Measurements from ENCODE around the gene MRPL17. TPM values are rescaled to one million over a fixed set of nuclear protein-coding genes. Genes with fewer than 3 reads are reported as not detected.

Gene MRPL17
- total RNA-seq, 1 experiment from 2014 or later: 75.0 TPM

GRCh38 chr11:6657346-6657745, 25.8 kb downstream of the MRPL17 start (continued):
- no peak for TF ChIP-seq CTCF (IDR thresholded peaks at IDR 0.05 in 2 of 3, conservative IDR thresholded peaks at IDR 0.05 in 1 of 3; ENCODE audit: borderline replicate concordance in 1 of 3, insufficient read depth in 1 of 3, low read depth in 2 of 3, low read length in 2 of 3)
- TF ChIP-seq SRF (IDR thresholded peaks at IDR 0.05; ENCODE audit: low read depth): no peak

- H3K27me3 ChIP-seq (ENCODE audit: insufficient read depth, low read length): peaks cover 6% of the 10 kb centered on the region; the same call in 1 of the 2 replicates
Observed at GRCh38 chr11:6656936-6657335, 26.2 kb downstream of the MRPL17 start.

GRCh38 chr11:6656584-6656915, 26.6 kb downstream of the MRPL17 start:
- no peaks in the 10 kb centered on the region for H3K9me2 ChIP-seq (ENCODE audit: insufficient read depth)

More at GRCh38 chr11:6656936-6657335, 26.2 kb downstream of the MRPL17 start:
- Histone ChIP-seq H4K20me1 (ENCODE audit: insufficient read depth) (no peaks in the 10 kb centered on the region), H3K4me3 (replicated peaks in 1 of 2; ENCODE audit: low read depth in 1 of 2, low read length in 2 of 2) (no peak overlapping the region), H3K36me3 (ENCODE audit: control insufficient read depth in 1 of 2, insufficient read depth in 2 of 2, low read length in 2 of 2) (no peaks in the 10 kb centered on the region), H3K4me1 (ENCODE audit: control insufficient read depth in 1 of 2, insufficient read depth in 2 of 2, low read length in 2 of 2) (no peaks in the 10 kb centered on the region), H3K9me2 (ENCODE audit: insufficient read depth) (no peaks in the 10 kb centered on the region), H3K79me2 (ENCODE audit: insufficient read depth, low read length) (no peaks in the 10 kb centered on the region), H3K27ac (ENCODE audit: low read depth, low read length) (no peak overlapping the region), H3K4me2 (ENCODE audit: low read length) (no peak overlapping the region), H2AFZ (ENCODE audit: low read depth, low read length, poor library complexity, severe bottlenecking) (no peak overlapping the region), H3K9ac (ENCODE audit: low read length) (no peak overlapping the region), H3K9me3 (ENCODE audit: control insufficient read depth in 1 of 2, insufficient read depth in 1 of 2, low read depth in 1 of 2, low read length in 2 of 2) (no peaks in the 10 kb centered on the region)
- ATAC-seq: no peak
- no peak for TF ChIP-seq YY1 (IDR thresholded peaks at IDR 0.05; ENCODE audit: extremely low read depth, insufficient replicate concordance, low read depth, low read length)
- TF ChIP-seq CEBPB (IDR thresholded peaks at IDR 0.05; ENCODE audit: low read depth): no peak
- BruUV-seq (replicated peaks): no TSS peak
- ChIA-PET CTCF (interaction anchor here (0.9 to 1.5 kb wide), 3 partner anchors 11 to 293 kb away, joined by 3 to 5 read pairs (median 3); no protein-coding TSS in a partner anchor), RAD21 (ENCODE audit: low non-redundant PET in 1 of 2, low total read pairs in 2 of 2, uncharacterized antibody in 2 of 2, unreplicated experiment in 2 of 2) (no interaction called here), POLR2A (interaction anchor here (1.0 kb wide), 1 partner anchor 26 kb away, joined by 3 read pairs; the partner anchor contains the start of gene MRPL17)
- intact Hi-C loops (cut with micrococcal nuclease): no loop called here
- no peak for DNase-seq (ENCODE audit: low read depth, low spot score)

More at GRCh38 chr11:6656584-6656915, 26.6 kb downstream of the MRPL17 start:
- Histone ChIP-seq H3K27ac (ENCODE audit: low read depth, low read length) (no peak overlapping the region), H3K27me3 (ENCODE audit: insufficient read depth, low read length) (peaks cover 8% of the 10 kb centered on the region; the same call in 1 of the 2 replicates), H3K4me3 (replicated peaks in 1 of 2; ENCODE audit: low read depth in 1 of 2, low read length in 2 of 2) (no peak overlapping the region), H3K9me3 (ENCODE audit: control insufficient read depth in 1 of 2, insufficient read depth in 1 of 2, low read depth in 1 of 2, low read length in 2 of 2) (no peaks in the 10 kb centered on the region), H2AFZ (ENCODE audit: low read depth, low read length, poor library complexity, severe bottlenecking) (no peak overlapping the region), H3K4me1 (ENCODE audit: control insufficient read depth in 1 of 2, insufficient read depth in 2 of 2, low read length in 2 of 2) (no peaks in the 10 kb centered on the region), H3K4me2 (ENCODE audit: low read length) (no peak overlapping the region), H3K9ac (ENCODE audit: low read length) (no peak overlapping the region), H3K36me3 (ENCODE audit: control insufficient read depth in 1 of 2, insufficient read depth in 2 of 2, low read length in 2 of 2) (no peaks in the 10 kb centered on the region), H3K79me2 (ENCODE audit: insufficient read depth, low read length) (no peaks in the 10 kb centered on the region), H4K20me1 (ENCODE audit: insufficient read depth) (no peaks in the 10 kb centered on the region)
- DNase-seq (ENCODE audit: low read depth, low spot score): no peak
- ChIA-PET RAD21 (ENCODE audit: low non-redundant PET in 1 of 2, low total read pairs in 2 of 2, uncharacterized antibody in 2 of 2, unreplicated experiment in 2 of 2) (no interaction called here), POLR2A (interaction anchor here (1.0 kb wide), 1 partner anchor 27 kb away, joined by 3 read pairs; the partner anchor contains the start of gene MRPL17), CTCF (interaction anchor here (0.9 to 1.3 kb wide), 2 partner anchors 11 to 125 kb away, joined by 3 to 5 read pairs; no protein-coding TSS in a partner anchor)
- intact Hi-C loops (cut with micrococcal nuclease): no loop called here
- ATAC-seq: no peak
- TF ChIP-seq ATF3 (IDR thresholded peaks at IDR 0.05) (no peak), POLR2A (IDR thresholded peaks at IDR 0.05; ENCODE audit: borderline replicate concordance, extremely low read depth, insufficient read depth, insufficient read length) (no peak)
- no TSS peak for BruUV-seq (replicated peaks)
